Right lung (tissue), 5 donors: ENCODE measurements around the gene PEX5L. TPM values are rescaled to one million over a fixed set of nuclear protein-coding genes. Genes with fewer than 3 reads are reported as not detected.

Source experiments
- DNase-seq, 2 donors: peaks; one replicate each; pipeline ENCODE4 v3.0.0-alpha.2; 2013
- polyA plus RNA-seq, 5 donors: library from polyadenylated mRNA; unstranded; fragments of 120-200 nt; gene quantifications; one replicate each; pipeline versions ENCODE4 v1.2.1 to v1.2.3, GENCODE V29; 2013; ENCODE audit warnings: inconsistent platforms in 1 of 5, low replicate concordance in 1 of 5; ENCODE audit not compliant: insufficient read length in 5 of 5, insufficient read depth in 1 of 5

Gene PEX5L
- polyA plus RNA-seq, 5 donors: 0.27 to 0.54 (median 0.43) TPM

DNA sequence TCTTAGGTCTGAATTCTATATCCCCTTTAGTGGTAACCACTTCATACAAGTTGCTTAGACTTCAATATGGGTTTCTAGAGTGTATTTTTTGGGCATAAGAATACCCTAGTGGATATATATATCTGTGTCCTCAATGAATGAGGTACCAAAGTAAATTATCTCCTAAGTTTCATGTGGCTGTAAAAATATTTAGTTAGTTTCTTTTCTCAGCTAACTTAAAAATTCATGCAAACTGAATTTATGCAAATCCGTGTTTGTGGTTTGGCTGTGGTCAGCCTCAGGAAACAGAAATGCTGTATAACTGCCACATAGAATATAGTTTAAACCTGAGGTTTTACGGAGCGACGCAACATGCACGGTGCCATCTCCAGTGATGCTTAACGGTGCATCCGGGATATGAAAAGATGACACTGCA lies 80.3 kb downstream of the PEX5L start:
- DNase-seq: no peak

DNA sequence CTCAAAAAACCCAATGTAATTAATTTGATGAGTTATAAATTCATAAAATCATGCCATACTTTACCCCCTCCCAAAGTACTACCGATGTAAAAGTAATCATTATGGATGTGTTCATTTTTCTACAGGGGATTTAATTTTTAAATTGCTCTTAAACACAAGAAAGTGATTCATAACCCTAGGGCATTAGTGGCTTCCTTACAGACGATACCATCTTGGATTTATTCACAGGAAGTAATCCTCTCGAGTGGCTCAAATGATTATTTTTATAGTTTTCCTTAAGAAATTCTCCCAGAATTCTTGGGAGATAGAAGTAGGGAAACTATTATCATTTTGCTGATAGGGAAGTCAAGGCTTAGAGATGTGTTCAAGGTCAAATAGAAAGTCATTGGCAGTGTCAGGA lies 80.9 kb downstream of the PEX5L start:
- DNase-seq: no peak

DNA sequence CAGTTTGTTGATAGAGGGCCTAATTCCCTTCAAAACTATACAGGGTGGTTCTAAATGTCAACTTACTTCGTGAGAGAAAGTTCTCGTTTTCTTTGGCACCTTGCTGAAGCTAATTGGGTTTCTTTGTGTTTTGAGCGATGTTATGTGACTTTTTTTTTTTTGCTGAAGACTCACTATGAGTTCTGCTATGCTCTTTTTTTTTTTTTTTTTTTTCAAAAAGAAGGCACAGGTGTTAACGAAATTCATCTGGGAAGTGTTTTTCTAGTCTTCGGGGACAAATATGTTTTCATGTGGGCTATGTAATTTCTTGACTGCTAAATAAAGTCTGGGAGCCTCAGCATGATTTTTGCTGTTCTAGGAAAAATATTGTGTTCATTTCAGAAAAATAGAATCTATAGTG lies 81.5 kb downstream of the PEX5L start:
- DNase-seq: no peak

DNA sequence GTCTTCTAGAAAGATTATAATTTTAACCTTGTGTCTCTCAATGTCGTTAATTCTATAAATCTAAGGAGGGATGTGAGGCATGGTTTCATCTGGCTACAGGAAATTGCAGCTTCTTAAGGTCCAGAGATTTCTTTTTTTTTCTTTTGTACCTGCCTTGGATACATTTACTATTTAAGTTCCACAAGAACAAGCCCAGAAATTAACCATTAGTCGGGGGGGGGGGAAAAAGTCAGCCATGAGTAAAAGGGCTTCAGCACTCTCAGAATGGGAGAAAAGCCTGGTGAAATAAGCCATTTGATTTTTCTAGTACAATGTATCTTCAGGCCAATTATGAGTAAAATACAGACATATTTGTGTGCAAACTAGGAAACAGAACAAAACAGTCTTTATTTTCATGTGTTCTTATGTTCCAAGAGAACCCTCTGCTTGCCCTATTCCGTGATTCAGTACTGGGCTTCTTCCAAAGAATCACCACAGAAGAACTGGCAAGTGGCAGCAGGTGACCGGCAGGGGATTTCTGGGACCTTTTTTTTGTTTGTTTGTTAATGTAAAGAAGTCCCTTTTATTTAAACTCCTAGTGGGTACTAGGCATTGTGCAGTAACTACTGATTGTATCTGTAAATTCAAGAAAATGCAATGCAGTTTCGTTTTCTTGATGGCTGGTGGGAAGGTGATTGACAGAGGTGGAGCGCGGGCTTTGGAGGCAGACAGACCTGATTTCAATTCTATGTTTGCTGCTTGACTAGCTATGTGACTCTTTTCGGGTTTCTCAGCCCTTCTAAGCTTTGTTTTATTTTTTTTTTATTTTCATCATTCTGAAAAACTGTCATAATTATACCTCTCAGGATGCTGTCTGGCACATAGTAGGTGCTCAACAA lies 82.5 kb downstream of the PEX5L start:
- no peak for DNase-seq

DNA sequence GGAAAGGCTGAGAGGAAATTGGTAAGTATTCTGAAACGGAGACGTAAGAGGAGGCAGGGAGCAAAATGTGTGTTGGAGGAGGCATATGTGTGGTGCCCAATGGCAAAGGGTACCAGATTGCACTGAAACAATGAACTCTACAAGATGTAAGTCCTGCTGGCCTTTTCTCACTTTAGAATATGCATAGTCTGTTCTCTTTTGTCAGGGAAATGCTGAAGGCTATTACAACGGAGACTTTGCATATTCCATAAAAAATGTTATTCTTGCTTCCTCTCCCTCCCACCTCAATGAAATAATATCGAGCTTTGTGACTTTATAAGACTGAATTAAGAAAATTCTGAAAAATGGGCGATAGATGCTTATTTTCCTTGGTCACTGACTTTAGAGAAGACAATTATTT lies 85.9 kb downstream of the PEX5L start:
- DNase-seq: no peak

DNA sequence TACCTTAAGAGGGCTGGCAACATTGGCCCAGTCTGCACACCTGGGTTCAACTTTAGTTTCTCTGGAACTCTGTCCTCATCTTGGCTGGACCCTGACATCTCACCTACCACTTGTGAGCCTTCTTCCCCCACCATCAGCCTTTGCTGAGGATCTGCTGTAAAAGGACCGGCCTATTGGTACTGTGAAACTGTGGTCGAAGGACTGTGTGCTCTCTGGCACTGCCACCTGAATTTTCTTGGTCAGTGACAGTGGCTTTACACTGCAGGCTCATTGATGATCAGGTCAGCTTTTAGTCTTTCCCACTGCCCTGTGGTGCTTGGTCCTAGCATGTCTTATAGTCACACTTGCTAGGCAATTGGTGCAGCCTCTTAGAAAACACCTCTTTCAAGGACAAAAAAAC lies 86.9 kb downstream of the PEX5L start:
- no peak for DNase-seq

DNA sequence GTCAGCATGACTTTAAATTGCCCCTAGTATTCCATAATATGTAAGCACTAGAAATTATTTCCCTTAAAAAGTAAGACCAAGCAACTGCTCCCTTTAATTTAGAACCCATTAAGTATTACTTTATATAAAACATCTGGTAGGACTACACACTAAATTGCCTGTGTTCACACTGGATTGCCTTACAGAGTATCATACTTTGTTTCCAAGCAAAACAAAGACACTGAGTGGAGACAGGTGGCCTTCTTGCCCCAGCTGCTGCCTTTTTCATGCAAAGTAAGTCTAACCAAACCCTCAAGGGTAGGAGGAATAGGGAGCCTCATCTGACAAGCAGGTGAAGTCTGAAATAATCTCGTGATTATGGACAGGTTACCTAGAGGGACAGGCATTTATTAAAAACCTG lies 87.3 kb downstream of the PEX5L start:
- DNase-seq: peak; percentile 5 to 9

DNA sequence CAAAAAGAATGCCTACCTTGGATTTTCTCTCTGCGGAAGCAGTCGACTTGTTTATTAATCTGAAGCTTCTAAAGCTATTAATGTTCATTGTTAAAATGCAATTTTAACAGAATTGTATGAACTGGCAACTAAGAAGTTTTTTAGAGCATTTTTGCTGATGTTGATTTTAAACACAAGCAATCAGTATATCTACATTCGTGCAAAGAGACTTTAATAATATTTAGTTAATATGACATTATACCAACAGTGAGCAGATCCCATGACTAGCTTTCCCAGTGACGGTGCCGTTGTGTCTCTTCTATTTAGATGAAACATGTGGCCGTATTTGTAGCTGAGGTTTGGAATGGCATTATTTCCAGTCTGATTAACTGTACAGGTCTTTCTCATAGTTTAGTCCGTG lies 88.0 kb downstream of the PEX5L start:
- no peak for DNase-seq

DNA sequence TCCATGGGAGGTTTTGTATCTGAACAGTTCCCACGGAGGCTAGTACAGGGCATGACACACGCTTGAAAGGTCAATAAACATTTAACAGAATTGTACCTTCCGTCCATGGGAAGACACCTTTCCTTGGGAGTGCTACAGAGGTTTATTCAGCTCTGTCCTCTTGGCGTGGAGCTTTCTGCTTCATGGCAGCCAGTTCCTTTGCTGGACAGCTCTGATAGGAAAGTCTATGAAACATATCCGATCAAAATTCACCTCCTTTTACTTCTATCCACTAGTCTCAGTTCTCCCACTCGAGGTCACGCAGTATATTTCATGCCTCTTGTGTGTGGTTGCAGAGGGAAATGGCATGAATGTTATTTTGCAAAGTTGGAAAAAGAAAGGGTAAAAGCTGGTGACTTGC lies 91.2 kb downstream of the PEX5L start:
- DNase-seq: no peak

DNA sequence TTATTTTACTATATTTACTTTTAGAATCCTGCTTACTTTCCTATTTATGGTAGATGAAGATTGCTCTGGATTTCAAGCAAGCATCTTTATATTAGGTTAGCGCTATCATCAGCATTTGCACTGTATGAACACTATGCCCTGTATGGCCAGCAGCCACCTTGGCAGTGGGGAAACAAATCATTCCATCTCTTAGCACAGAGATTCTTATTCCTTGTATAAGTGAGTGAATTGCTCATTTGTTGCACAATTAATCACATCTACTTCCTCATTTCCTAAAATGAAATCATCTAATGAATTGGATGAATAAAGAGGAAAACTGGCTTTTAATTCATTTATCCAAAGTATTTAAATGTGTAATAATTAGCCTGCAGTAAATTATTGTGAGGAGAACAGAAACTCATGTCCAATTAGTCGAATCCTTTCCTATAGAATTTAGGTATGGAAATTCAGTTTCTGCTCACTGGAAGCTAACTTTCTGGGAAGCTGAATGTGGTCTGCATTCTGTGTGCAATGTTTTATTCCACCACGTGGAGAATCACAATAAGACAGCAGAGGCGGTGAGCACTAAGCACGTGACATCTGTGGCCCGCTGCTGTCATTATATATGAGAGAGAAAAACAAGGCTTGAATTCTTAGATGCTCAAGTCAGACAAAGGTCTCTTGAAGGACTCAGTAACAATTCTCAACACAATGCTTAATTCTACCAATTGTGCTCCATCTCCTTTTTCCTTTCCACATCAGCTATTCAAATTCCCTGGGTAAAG lies 93.4 kb downstream of the PEX5L start:
- no peak for DNase-seq

DNA sequence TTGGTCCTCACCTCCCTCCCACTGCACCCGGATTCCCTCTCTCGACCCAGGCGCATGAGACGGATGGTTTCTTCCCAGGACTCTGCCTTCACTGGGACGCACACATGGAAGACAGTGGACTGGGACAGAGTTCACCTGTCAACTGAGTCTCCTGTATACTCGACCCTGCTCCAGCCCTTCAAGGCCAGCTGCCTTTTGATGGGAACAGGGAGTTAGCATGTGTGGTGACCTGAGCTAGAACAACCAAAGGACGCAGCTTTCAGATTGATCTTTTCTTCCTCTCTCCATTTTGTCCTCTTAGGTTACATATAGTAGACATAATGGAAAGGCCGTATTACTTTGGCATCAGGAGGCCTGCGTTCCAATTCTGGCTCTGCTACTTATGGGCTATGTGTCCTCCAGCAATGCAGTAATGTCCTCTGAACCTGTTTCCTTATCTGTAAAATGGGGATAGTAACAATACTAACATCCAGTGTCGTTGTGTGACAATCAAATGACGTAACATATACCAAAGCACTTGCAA lies 94.1 kb downstream of the PEX5L start:
- DNase-seq: no peak

DNA sequence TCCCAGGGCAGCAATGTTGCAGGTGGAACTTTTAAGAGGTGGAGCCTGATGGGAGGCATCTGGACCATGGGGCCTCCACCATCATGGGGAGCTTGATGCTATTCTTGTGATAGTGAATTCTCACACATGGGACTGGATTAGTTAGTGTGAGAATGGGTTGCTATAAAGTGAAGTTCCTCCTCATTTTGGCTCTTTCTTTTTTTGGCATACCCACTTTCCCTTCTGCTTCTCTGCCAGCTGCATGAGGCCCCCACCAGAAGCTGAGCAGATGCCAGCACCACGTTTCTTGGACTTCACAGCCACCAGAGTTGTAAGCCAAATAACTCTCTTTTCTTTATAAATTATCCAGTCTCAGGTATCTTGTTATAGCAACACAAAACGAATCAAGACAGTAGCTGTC lies 101.0 kb downstream of the PEX5L start:
- DNase-seq: no peak

DNA sequence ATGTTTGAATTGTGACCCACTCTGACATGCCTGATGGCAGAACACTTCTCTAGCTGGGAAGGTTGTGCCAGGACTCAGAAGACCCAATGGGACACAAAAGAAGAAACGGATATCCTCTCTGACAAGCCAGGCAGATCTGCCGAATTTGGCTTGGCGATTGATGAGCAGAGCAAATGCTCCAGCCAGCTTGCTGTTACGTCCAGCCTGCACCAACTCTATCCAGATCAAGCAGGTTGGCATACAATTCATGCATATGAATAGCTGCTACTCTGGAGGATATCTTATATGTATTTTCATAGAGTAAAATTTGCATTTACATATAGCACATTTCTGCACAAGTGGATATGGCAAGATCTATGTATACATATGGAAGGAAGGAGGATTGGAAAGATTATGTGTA lies 102.8 kb downstream of the PEX5L start:
- DNase-seq: no peak

DNA sequence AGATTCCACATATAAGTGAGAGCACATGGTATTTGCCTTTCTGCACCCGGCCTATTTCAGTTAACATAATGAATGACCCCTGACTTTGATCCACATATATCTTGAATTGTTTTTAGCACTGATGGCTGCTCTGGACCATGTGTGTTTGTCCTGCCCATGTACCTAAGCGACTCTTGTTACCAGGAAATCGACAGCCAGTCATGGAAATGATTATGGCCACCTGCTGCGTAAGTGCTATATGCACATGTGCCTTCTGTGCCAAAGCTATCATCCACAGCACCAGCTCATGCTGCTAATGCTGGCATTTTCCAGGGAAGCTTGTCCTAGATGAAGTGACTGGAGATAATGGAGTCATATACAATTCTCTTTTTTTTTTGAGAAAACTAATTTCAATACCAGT lies 103.7 kb downstream of the PEX5L start:
- no peak for DNase-seq

DNA sequence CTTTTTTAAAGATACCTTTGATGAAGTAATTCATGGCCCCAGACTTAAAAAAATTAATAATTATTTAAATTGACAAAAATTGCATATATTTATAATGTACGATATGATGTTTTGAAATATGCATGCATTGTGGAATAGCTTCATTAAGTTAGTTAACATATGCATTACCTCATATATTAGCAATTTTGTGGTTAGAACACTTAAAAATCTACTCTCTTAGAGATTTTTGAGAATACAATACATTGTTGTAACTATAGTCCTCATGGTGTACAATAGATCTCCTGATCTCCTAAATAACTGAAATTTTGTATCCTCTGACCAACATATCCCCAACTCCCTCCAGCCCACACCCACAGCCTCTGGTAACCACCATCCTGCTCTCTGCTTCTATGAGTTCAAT lies 104.1 kb downstream of the PEX5L start:
- DNase-seq: no peak

DNA sequence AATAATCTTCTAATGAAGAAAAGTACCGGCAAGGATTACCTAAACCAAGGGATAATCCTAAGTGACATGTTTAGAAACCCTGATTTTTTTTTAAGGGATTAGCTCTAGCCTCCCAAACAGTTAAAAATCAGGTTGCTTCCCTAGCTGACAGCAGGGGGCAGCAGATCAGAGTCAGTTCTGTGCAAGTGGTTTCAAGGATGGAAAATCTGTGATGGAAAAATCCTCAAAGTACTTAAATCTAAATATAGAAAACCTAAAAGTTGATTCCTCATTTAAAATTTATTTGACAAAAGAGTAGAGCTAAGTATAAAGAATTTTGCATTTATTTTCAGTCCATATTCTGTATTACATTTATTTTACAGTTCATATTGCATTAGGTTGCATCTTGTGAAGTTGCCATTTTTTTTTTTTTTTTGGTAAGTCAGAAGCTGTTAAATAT lies 107.6 kb downstream of the PEX5L start:
- peak; percentile 17 to 21 for DNase-seq

DNA sequence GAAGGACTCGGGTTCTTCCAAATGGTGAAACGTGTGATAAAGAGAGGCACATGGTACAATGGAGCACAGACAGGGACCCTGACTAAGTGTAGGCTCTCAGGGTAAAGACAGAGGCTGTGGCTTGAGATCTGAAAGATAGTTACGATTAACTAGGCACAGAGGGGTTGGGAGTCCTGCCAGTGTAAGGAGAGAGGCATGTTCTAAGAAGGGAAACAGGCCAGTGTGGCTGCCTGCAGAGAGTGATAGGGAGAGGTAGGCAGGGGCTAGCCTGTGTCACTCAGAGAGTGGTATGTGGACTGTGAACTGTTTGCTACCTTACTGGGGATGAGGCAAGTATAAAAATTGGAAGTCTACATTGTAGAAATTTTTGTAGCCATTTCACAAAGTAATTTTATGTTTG lies 109.5 kb downstream of the PEX5L start:
- DNase-seq: no peak

DNA sequence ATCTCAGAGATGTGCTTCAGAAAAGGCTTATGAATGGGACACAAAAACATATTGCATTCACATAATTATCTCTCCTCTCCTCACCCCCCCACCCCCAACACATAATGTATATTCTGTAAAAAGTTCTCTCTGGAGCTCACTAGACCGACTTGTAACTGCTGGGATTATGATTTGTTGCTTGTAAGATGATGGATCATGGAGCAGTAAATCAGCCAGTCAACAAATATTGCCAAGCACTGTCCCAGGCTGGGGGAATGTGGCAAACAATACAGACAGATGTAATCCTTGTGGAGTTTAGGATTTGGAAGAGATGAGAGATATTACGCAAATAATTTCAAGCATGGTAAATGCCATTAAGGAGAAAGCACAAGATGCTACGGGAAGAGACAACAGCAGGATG lies 114.8 kb downstream of the PEX5L start:
- no peak for DNase-seq

DNA sequence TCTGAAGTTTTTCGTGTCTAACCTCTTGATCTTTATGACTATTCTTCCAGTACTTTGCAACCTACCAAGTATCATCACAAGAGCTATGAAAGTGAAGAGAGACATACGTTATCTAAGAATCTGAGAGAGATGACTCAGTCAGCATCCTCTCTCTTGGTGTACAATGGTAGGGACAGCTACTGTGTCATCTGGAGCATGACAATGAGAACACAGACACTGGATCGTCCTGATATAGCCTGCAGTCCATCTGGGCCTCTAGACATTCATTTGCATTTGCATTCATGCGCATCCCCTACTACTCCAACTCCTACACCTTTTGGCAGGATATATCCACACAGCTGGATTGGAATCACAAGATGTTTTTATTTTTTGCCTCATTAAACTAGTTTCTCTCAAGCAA lies 115.2 kb downstream of the PEX5L start:
- DNase-seq: no peak

DNA sequence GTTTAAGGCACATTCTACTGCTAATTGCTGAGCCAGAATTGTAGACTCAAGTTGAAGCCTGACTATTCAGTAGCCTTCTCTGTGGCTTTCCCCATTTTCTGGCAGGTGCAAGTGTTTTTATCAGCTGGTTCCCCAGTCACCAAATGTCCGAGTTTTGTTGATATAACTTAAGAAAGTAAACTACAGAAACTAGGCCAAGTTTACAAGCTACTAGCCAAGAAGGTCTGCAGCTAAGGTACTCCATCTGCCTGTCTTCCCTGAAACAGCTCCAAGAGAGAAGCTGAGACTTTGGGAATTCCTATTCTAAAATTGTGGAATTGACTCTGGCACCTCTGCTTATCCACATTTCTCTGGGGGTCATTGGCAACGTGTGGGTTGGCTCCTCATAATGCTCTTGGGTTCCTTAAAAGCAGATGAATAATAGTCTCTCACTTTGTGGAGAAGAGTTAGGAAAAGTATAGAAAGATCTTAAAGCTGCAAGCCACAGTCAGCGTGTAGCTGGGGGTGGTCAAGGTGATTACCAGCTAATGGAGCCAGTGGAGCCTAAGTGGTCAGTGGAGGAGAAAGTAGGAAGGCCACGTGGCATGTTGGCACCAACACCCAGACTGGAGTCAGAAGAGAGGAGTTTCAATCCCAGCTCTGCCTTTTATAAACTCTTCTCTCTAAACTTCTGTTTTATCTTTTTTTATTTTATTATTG lies 128.8 kb downstream of the PEX5L start:
- no peak for DNase-seq

DNA sequence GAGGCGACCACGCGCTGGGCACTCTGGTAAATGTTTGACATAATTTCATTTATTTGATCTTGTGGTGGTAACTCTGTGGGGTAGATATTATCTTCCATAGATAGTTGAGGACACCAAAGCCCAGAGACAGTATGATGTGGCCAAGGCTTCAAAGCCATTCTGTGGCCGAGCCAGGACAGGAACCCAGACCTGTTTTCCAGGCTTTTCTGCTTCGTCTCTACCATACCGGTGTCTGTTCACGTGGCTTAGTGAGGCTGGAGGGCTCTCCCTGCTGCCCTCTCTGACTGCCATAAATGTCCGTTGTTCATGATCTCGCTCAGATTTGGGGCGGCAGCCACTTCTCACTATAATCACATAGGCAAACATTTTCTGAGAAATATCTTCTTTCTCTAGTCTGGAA lies 134.7 kb downstream of the PEX5L start:
- no peak for DNase-seq

DNA sequence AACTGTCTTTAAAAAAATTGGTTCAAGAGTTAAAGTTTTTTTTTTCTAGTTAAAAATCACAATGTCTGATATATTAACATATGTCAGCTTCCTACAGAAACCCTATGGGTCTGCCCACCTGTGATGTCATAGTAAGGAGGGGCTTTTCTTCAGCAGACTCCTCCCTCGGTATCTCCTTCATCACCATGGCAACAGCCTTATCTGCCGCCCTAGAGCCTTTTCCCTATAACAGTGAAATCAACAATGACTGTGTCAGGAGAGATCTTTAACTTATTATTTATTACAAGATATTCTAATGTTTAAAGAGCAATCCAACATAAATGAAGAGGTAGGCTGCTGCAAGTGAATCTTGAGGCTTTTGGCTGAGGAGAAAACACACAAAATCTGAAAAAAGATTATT lies 138.7 kb downstream of the PEX5L start:
- DNase-seq: no peak
